T-helper 1 cell treated with Interleukin-12 subunit alpha and Interleukin-12 subunit beta and Interleukin-4 antibody, amounts not matched to agents 30 ng/mL and 1 ng/mL, for 36 hours (primary cell): Measurements from ENCODE around the gene ASPDH. TPM values are rescaled to one million over a fixed set of nuclear protein-coding genes. Genes with fewer than 3 reads are reported as not detected.

Experiments
- total RNA-seq: library from RNA; stranded (reverse); gene quantifications from 2 replicates; pipeline ENCODE4 v1.2.3, GENCODE V29; 2022

Gene ASPDH
- total RNA-seq, 1 donor from 2014 or later: not detected

Other genes with a start within 250 kb of the ASPDH start
- gene KCNC3, start 184.5 kb downstream of the ASPDH start, total RNA-seq: 16.0 and 17.2 TPM in 2 replicates
- 8.3 and 10.4 TPM in 2 replicates for gene NAPSA, start 148.3 kb downstream of the ASPDH start, total RNA-seq
- 67.4 and 72.1 TPM in 2 replicates for gene NR1H2, start 137.5 kb downstream of the ASPDH start, total RNA-seq
- 105 and 120 TPM in 2 replicates for gene POLD1, start 129.6 kb downstream of the ASPDH start, total RNA-seq
- 0.86 and 0.95 TPM in 2 replicates for gene SPIB, start 95.0 kb downstream of the ASPDH start, total RNA-seq
- 0.44 and 0.76 TPM in 2 replicates for gene MYBPC2, start 81.0 kb downstream of the ASPDH start, total RNA-seq
- gene EMC10, start 37.4 kb downstream of the ASPDH start, total RNA-seq: 81.8 and 81.9 TPM in 2 replicates
- gene GARIN5A, start 37.1 kb downstream of the ASPDH start, total RNA-seq: 0.22 and 0.37 TPM in 2 replicates
- gene JOSD2, start 2.7 kb downstream of the ASPDH start, total RNA-seq: 40.0 and 40.5 TPM in 2 replicates
- gene LRRC4B, start 54.5 kb upstream of the ASPDH start, total RNA-seq: not detected in 2 replicates
- not detected in 2 replicates for gene SYT3, start 126.0 kb upstream of the ASPDH start, total RNA-seq
- gene C19orf81, start 135.5 kb upstream of the ASPDH start, total RNA-seq: not detected in 2 replicates
- gene SHANK1, start 205.9 kb upstream of the ASPDH start, total RNA-seq: not detected in 2 replicates
- 0.80 and 0.93 TPM in 2 replicates for gene CLEC11A, start 209.5 kb upstream of the ASPDH start, total RNA-seq